AG04449 (cell line): ENCODE measurements around the gene LRRFIP1.

Experiments
- CTCF ChIA-PET: fragments of 350-600 bp; formaldehyde crosslinking; extraction: SDS; loops from one replicate; lab custom pipeline; 2021; ENCODE audit warnings: antibody characterized with exemption; lab: Yijun Ruan, JAX
- POLR2A ChIA-PET: fragments of 400-600, 350-600 bp; formaldehyde crosslinking; extraction: SDS; loops from one replicate; lab custom pipeline; 2020; ENCODE audit warnings: antibody characterized with exemption, inconsistent platforms; lab: Yijun Ruan, JAX
- DNase-seq: peaks from one replicate; pipeline ENCODE4 v3.0.0-alpha.2; 2010; ENCODE audit warnings: low read depth, low spot score
- H3K4me3 ChIP-seq: 2 replicates; pipeline ENCODE4 v1.5.1; 2011; ENCODE audit warnings: low read depth, mild to moderate bottlenecking, control low read depth, low read length
- TF ChIP-seq, protein P1 (sequence below): IDR thresholded peaks from one replicate; pipeline ENCODE4 v1.5.1; 2011; ENCODE audit warnings: mild to moderate bottlenecking, moderate library complexity, low read length, control low read depth, inconsistent platforms; ENCODE audit not compliant: insufficient read depth; ENCODE audit errors: missing control alignments

Gene LRRFIP1

DNA sequence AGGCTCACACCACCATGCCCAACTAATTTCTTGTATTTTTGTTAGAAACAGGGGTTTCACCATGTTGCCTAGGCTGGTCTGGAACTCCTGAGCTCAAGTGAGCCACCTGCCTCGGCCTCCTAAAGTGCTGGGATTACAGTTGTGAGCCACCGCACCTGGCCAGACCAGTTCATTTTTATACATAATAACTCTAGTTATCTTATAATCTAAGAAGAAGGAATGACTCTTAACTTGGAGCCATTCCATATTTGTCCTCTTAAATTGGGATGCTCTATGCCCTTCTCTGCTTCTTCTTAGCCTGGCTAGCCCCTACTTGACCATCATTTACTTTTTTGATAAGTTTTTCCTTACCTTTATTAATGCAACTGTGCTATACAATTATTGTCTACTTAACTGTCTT, 174.1 kb downstream of the LRRFIP1 start:
- TF ChIP-seq, protein P1, sequence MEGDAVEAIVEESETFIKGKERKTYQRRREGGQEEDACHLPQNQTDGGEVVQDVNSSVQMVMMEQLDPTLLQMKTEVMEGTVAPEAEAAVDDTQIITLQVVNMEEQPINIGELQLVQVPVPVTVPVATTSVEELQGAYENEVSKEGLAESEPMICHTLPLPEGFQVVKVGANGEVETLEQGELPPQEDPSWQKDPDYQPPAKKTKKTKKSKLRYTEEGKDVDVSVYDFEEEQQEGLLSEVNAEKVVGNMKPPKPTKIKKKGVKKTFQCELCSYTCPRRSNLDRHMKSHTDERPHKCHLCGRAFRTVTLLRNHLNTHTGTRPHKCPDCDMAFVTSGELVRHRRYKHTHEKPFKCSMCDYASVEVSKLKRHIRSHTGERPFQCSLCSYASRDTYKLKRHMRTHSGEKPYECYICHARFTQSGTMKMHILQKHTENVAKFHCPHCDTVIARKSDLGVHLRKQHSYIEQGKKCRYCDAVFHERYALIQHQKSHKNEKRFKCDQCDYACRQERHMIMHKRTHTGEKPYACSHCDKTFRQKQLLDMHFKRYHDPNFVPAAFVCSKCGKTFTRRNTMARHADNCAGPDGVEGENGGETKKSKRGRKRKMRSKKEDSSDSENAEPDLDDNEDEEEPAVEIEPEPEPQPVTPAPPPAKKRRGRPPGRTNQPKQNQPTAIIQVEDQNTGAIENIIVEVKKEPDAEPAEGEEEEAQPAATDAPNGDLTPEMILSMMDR, result no peak
- DNase-seq, result no peak
- no peak overlapping the region for H3K4me3 ChIP-seq
- ChIA-PET POLR2A (no interaction called here), CTCF (interaction anchor here (1.4 kb wide), 1 partner anchor 23 kb away, joined by 4 read pairs; no protein-coding TSS in a partner anchor)

DNA sequence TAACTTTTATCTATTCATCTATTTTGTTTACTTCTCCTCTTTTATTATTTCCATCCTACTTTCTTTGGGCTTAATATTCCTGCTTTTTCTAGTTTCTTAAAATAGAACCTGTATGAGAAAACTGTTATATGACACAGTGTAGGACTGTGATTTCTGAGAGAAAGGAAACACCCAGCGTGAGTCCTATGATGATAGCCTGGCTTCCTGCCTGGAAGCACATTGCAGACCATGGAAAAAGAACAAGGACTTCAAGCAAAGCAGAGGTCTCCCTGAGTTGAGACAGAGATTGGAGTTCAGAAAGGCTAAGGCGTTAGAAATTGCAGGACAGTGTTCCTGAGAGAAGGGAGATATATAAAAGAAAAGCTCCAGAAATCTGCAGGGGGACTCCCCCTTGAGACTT, 178.9 kb downstream of the LRRFIP1 start:
- TF ChIP-seq, protein P1, result no peak
- no peak for DNase-seq
- no peak overlapping the region for H3K4me3 ChIP-seq
- CTCF ChIA-PET, result interaction anchor here (2.3 kb wide), 1 partner anchor 32 kb away, joined by 8 read pairs; no protein-coding TSS in a partner anchor
- POLR2A ChIA-PET, result no interaction called here

DNA sequence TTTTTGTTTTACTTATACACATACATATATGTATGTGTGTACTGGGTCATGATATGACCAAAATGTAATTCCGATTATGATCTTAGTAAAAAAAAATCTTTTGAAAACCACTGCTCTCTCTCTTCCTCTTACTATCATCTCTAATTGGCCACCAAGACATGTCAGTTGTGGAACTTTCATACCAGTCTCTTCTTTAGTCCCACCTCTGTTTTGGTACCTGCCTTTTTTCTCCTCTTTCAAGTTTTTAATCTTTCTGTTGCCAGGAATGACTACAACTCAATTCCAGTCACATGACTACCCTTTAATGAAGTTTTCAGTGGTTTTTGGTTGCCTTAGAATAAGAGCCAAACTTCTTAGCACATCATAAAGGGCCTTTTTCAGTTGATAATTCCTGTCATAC, 188.2 kb downstream of the LRRFIP1 start:
- TF ChIP-seq, protein P1, result no peak
- ChIA-PET POLR2A (no interaction called here), CTCF (no interaction called here)
- no peak for DNase-seq
- H3K4me3 ChIP-seq, result no peak overlapping the region

DNA sequence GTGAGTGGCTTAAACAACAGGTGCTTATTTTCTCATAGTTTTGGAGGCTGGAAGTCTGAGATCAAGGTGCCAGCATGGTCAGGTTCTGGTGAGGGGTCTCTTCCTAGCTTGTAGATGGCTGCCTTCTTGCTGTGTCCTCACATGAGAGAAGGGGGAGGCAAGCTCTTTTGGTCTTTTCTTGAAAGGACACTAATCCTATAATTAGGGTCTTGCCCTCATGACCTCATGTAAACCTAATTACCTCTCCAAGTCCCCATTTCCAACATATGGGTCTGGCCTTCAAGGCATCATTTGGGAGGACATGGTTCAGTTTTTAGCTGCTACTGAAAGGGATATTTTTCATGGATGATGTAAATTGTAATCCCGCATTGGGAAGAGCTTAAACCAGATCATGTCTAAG, 189.1 kb downstream of the LRRFIP1 start:
- ChIA-PET POLR2A (no interaction called here), CTCF (no interaction called here)
- TF ChIP-seq, protein P1, result no peak
- DNase-seq, result no peak
- H3K4me3 ChIP-seq, result no peak overlapping the region

DNA sequence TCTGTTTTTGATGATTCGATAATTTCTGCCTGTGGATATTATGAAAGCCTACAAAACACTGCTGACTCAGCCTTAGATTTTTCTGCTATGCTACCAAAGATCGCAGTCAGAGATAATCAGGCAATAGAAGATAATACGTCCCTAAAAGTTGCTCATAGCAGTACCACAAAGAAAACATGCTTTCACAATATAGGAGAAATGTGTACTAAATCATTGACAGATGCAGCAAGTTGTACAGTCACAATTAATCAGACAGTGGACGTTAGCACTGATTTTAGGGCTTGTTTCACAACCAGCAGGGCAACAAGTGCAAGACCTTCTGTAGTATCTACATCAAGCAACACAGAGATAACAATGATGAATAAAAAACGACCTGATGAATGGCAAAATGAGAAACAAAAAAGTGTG, 190.7 kb downstream of the LRRFIP1 start:
- TF ChIP-seq, protein P1, result no peak
- POLR2A ChIA-PET, result no interaction called here

DNA sequence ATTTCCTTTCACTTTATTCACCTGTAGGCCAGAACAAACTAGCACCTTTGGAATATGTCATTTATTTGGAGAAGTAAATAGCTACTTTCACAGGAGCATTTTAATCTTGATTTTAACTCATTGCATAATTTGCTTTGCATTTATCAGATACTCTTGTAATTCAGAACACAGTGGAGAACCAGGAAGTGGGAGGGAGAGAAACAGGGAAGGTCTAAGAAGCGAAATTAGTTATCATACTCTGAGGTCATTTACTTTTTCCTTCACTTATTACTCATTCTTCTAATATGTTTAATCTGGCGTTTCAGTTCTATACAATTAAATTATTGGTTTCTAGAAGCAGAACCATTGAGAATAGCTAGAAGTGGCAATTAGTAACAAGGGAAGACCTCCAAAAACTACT, 191.8 kb downstream of the LRRFIP1 start:
- no peak overlapping the region for H3K4me3 ChIP-seq
- TF ChIP-seq, protein P1, result no peak
- ChIA-PET POLR2A (no interaction called here), CTCF (interaction anchor here (0.8 to 1.4 kb wide), 2 partner anchors 40 to 44 kb away, joined by 3 to 6 read pairs; no protein-coding TSS in a partner anchor)
- DNase-seq, result no peak

More for the DNA sequence above, 190.7 kb downstream of the LRRFIP1 start:
- CTCF ChIA-PET, result no interaction called here
- peak; percentile 28 for DNase-seq
- no peak overlapping the region for H3K4me3 ChIP-seq
